ENCODE results near the gene PLCB4.
"Not testable (repeated sequence)": the region's sequence is repeated elsewhere in the genome, so short reads cannot be mapped to it uniquely, and the experiment has no call there.

PLCB4 gene

DNA sequence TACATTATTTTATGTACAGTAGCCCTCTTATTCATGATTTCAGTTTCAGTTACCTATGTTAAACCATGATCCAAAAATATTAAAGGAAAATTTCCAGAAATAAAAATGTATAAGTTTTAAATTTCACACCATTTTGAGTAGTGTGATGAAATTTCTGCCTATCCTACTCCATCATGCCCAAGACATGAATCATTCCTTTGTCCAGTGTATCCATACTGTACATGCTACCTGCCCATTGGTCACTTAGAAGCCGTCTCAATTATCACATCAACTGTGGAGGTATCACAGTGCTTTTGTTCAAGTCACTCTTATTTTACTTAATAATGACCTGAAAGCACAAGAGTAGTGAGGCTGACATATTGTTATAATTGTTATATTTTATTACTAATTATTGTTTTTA is 32.3 kb upstream of the PLCB4 start:
- in situ Hi-C loops (cut with HindIII; ENCODE audit: low sequenced_read_pairs) = no loop called here
- H3K4me3 ChIP-seq (ENCODE audit: low read depth, low read length) = no peak overlapping the region
- TF ChIP-seq, protein P1, sequence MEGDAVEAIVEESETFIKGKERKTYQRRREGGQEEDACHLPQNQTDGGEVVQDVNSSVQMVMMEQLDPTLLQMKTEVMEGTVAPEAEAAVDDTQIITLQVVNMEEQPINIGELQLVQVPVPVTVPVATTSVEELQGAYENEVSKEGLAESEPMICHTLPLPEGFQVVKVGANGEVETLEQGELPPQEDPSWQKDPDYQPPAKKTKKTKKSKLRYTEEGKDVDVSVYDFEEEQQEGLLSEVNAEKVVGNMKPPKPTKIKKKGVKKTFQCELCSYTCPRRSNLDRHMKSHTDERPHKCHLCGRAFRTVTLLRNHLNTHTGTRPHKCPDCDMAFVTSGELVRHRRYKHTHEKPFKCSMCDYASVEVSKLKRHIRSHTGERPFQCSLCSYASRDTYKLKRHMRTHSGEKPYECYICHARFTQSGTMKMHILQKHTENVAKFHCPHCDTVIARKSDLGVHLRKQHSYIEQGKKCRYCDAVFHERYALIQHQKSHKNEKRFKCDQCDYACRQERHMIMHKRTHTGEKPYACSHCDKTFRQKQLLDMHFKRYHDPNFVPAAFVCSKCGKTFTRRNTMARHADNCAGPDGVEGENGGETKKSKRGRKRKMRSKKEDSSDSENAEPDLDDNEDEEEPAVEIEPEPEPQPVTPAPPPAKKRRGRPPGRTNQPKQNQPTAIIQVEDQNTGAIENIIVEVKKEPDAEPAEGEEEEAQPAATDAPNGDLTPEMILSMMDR (IDR thresholded peaks at IDR 0.05; ENCODE audit: low read depth, low read length, missing control alignments) = no peak
- DNase-seq (ENCODE audit: low read depth) = no peak

DNA sequence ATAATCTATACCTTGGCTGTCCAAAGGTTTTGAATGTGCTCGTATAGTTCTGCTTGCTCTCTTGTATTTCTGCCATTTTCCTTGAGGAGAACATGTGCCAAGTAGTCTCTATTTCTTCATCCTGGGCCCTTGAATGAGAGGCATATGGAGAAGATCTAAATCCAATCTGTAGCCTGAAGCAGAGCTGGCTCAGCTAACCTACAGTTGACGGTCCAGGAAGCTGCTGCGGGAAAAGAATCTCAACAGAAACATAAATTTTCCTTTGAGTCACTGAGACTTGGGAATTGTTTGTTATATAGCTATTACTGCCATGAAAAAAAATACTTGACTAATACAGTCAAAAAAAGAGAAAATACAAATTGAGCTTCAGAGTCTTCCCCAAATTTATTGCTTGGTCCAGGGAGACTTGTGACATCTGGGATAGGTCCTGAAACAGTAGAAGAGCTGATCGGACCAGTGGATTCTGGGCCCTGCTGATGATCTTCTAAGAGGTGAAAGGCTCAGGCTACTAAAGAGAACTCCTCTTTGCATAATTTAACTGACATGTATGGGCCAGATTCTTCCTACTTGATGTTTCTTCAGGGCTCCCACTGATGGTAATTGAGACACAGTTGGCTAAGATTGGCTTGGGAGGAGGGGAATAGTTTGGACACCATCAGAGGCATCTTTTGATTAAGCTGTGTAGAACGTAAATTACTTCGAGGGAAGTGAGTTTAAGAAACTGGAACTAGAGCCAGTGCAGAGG is 29.9 kb upstream of the PLCB4 start:
- TF ChIP-seq, protein P1 (IDR thresholded peaks at IDR 0.05; ENCODE audit: low read depth, low read length, missing control alignments) = no peak
- in situ Hi-C loops (cut with HindIII; ENCODE audit: low sequenced_read_pairs) = no loop called here
- no peak overlapping the region for H3K4me3 ChIP-seq (ENCODE audit: low read depth, low read length)
- no peak for DNase-seq (ENCODE audit: low read depth)

DNA sequence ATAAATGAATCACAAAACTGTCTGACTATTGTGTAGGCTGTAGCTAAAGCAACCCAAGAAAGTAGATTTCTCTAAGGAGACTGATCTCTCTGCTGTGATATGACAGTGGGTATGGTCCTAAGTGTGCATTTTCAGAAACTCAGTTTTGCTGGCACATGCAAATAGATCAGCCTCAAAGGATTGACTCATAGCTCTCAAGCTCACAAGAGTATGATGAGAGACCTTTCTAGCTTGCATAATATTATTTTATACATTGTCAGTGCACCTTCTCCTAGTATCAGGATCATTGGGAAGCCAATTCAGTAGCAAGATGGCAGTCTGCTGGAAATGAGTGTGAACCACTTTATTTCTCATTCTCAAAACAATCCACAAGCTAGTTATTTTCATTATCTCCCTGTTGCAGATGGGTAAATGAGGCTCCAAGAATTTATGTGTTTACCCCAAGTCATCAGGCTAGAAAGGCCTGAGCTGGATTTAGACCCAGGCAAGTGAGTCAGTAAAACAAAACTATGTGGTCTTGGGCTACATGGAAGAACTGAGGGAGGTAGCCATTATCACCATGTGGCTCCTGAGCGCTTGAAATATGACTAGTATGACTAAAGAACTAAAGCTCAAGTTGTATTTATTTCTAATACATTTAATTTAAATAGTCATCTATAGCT is 27.9 kb upstream of the PLCB4 start:
- DNase-seq (ENCODE audit: low read depth) = no peak
- in situ Hi-C loops (cut with HindIII; ENCODE audit: low sequenced_read_pairs) = no loop called here
- H3K4me3 ChIP-seq (ENCODE audit: low read depth, low read length) = no peak overlapping the region
- TF ChIP-seq, protein P1 (IDR thresholded peaks at IDR 0.05; ENCODE audit: low read depth, low read length, missing control alignments) = no peak

DNA sequence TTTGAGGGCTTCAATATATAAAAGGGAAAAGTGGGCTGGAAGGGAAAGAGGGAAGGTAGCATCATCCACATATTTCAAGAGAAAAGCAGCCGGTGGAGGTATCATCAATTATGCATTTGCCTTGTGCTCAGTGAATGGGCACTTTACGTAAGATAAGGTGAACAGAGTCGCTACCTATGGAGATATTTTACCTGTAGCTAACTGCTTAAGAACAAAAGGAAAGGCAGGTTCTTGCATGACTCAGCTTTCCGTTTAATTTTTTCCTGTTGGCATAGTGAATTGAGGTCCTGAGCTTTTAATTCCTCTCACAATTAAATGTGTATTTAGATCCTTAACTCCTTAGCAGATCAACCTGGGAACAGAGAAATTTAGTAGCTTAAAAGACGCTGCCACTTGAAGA is 25.5 kb upstream of the PLCB4 start:
- in situ Hi-C loops (cut with HindIII; ENCODE audit: low sequenced_read_pairs) = no loop called here
- no peak for DNase-seq (ENCODE audit: low read depth)

DNA sequence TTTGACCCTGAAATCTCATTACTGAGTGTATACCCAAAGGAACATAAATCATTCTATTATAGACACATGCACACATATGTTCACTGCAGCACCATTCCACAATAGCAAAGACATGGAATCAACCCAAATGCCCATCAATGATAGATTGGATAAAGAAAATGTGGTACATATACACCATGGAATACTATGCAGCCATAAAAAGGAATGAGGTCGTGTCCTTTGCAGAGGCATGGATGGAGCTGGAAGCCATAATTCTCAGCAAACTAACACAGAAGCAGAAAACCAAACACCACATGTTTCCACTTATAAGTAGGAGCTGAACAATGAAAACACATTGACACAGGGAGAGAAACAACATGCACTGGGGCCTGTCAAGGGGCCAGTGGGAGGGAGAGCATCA is 21.0 kb upstream of the PLCB4 start:
- in situ Hi-C loops (cut with HindIII; ENCODE audit: low sequenced_read_pairs); DNase-seq (ENCODE audit: low read depth); H3K4me3 ChIP-seq (ENCODE audit: low read depth, low read length): not testable (repeated sequence)

More for the DNA sequence above, 25.5 kb upstream of the PLCB4 start:
- TF ChIP-seq, protein P1 (IDR thresholded peaks at IDR 0.05; ENCODE audit: low read depth, low read length, missing control alignments) = no peak
- H3K4me3 ChIP-seq (ENCODE audit: low read depth, low read length) = no peak overlapping the region

DNA sequence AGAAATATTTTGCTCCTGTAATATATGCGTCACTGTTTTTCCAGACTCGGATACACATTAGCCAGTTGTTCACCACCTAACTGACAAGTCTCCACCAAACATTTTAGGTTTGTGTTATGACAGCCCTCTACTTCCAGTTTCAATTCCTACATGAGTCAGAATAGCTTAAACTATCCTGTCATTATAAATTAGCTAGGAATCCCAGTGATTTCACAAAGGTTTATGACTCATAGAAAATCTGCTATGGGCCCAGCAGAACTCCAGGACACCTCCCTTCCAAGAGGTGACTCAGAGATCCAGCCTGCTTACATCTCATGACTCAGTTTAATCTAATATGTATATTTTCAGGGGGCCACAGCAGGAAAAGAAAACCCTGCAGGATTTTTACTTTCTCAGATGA is 17.4 kb upstream of the PLCB4 start:
- H3K4me3 ChIP-seq (ENCODE audit: low read depth, low read length) = no peak overlapping the region
- in situ Hi-C loops (cut with HindIII; ENCODE audit: low sequenced_read_pairs) = no loop called here
- TF ChIP-seq, protein P1 (IDR thresholded peaks at IDR 0.05; ENCODE audit: low read depth, low read length, missing control alignments) = no peak
- peak; percentile 91 for DNase-seq (ENCODE audit: low read depth)

DNA sequence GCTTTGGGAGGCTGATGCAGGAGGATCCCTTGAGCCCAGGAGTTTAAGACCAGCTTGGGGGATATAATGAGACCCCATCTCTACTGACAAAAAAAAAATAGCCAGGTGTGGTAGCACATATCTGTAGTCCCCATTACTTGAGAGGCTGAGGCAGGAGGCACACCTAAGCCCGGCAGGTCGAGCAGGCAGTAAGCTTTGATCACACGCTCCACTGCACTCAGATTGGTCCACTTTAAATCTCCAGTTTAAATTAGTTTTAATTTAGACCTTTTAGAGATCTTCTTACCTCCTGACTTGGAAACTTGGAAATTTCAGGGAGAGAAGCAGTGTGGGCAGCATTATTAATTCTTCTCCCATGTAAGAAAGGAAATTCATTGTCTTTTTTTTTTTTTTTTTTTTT is 16.8 kb upstream of the PLCB4 start:
- H3K4me3 ChIP-seq (ENCODE audit: low read depth, low read length) = no peak overlapping the region
- TF ChIP-seq, protein P1 (IDR thresholded peaks at IDR 0.05; ENCODE audit: low read depth, low read length, missing control alignments) = no peak
- in situ Hi-C loops (cut with HindIII; ENCODE audit: low sequenced_read_pairs) = no loop called here
- no peak for DNase-seq (ENCODE audit: low read depth)

All from astrocyte of the cerebellum (primary cell).